OCI-LY3 (cell line): ENCODE measurements around the gene ANXA1.

Experiments
- EZH2phosphoT487 ChIP-seq: fragments of 200-600 bp; shearing (Covaris generic); IDR thresholded peaks from 2 replicates; pipeline ENCODE4 v1.6.1; 2018; ENCODE audit warnings: antibody characterized with exemption, mixed run types, low read depth
- TF ChIP-seq, protein P1 (sequence below): fragments of 200-600, 300-600 bp; sonication (generic); IDR thresholded peaks from 2 replicates; pipeline ENCODE4 v1.5.1; 2014; ENCODE audit warnings: antibody characterized with exemption, low read length, low read depth

DNA sequence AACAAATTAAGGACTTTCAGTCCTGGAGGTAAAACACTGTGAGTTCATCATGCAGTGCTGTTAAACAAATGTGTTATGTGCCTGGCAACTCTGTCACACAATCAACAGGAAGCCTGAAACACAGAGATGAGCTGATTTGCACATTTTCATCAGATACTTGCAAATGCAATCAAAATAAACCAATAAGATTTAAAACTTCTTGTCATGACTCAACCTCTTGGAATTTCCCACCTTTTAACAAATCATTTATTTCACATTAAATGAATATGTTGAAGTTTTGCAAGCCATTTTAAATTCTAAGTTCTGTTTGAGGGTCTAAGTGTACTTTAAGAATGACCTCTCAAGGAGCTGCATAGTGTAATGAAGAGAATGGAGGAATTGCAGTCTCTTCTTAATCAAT is 64.4 kb downstream of the ANXA1 start:
- TF ChIP-seq, protein P1, sequence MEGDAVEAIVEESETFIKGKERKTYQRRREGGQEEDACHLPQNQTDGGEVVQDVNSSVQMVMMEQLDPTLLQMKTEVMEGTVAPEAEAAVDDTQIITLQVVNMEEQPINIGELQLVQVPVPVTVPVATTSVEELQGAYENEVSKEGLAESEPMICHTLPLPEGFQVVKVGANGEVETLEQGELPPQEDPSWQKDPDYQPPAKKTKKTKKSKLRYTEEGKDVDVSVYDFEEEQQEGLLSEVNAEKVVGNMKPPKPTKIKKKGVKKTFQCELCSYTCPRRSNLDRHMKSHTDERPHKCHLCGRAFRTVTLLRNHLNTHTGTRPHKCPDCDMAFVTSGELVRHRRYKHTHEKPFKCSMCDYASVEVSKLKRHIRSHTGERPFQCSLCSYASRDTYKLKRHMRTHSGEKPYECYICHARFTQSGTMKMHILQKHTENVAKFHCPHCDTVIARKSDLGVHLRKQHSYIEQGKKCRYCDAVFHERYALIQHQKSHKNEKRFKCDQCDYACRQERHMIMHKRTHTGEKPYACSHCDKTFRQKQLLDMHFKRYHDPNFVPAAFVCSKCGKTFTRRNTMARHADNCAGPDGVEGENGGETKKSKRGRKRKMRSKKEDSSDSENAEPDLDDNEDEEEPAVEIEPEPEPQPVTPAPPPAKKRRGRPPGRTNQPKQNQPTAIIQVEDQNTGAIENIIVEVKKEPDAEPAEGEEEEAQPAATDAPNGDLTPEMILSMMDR, result no peak
- TF ChIP-seq EZH2phosphoT487, result no peak
